Ureter (tissue), 1 donor: ENCODE results near the gene TRAM2. TPM values are rescaled to one million over a fixed set of nuclear protein-coding genes. Genes with fewer than 3 reads are reported as not detected.

ENCODE experiments used
- DNase-seq: peaks from one replicate; pipeline ENCODE4 v3.0.0-alpha.2; 2020; ENCODE audit warnings: low spot score
- total RNA-seq: library from RNA; stranded (reverse); gene quantifications from one replicate; pipeline ENCODE4 v1.2.4, GENCODE V29; 2023
- donor health status: DM: yes; HTN: yes; CAD: no.

TRAM2 gene
- total RNA-seq, 1 donor from 2014 or later, result 14.1 TPM

- no peak for DNase-seq
These were observed 18.3 kb upstream of the TRAM2 start for GRCh38 chr6:52595000-52595795.

DNA sequence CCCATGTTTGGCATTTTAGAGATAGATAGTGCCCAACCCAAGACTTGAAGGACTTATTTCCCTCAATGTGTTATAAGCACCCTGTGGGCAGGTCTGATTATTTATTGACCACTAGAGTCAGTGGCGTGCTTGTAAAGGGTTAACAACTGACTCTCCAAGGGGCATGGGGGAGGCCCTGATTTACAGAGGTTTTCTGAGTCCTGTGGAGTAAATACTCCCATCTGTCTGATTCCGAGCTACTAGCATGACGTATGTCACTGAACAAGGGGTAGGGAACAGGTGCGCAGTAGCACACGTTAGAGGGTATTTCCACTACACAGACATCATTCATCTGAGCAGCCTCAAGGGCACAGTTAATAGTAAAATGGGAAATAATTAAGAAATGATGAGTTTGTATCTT, 17.4 kb upstream of the TRAM2 start:
- no peak for DNase-seq

GRCh38 chr6:52591832-52592231, 15.0 kb upstream of the TRAM2 start:
- DNase-seq, result no peak

DNA sequence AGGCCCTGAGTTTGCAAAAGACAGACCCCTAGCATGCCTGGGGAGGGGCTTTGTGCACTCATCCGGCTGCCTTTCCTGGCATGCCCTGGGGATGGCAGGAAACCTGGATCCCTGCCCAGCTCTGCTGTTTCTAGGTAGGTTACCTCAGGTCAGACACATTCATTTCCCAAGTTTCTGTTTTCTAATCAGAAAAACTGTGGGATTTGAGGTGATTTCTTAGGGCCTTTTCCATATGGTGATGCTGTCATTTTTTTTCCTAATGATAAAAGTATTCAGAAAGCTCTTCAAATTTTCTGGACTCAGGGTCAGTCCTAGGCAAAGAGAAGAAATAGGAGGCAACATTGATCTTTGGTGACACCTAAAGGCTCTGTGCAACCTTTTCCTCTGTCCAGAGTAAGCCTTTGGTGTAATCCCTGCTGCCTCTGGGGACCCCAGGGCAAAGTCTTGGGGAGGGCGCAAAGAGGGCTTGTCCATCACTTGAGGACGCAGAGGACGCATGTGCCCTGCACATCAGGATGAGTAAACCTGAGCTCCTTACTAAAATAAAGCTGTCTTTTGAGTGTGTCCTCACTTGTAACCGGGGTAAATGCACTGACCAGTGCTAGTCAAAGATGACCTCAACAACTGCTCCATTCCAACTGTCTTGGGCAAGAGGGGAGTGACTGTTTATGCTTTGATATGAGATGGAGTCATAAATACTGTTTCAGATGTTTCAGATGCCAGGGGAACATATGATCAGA, 13.5 kb upstream of the TRAM2 start:
- no peak for DNase-seq

DNA sequence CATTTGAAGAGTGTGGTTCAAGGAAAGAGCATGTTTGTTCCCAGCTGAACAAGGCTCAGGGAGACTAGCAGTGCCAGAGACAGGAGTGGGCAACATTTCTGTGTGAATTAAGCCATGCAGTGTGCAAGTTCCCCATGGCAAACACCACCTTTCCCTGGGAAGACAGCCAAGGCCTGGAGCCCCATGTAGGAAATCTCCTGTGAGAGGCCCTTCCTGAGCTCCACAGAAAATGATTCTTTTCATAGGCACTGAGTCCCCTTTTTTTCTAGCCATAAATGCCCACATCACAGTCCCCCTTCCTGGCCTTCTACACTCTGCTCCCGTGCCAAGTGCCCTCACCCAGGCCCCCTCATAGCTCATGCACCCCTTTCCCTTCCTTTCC, 11.8 kb upstream of the TRAM2 start:
- DNase-seq, result no peak

GRCh38 chr6:52588087-52588709, 11.3 kb upstream of the TRAM2 start:
- no peak for DNase-seq

GRCh38 chr6:52587001-52587400, 10.1 kb upstream of the TRAM2 start:
- no peak for DNase-seq

DNA sequence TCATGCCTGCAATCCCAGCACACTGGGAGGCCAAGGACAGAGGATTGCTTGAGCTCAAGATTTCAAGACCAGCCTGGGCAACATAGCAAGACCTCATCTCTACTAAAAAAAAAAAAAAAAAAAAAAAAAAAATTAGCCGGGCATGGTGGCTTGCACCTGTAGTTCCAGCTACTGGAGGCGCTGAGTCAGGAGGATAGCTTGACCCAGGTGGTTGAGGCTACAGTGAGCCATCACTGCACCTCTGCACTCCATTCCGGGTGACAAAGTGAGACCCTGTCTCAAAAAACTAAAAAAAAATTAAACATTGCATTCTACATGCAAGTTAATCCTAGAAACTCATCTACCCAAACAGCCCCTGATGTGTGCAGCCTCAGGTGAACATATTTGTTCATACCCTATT, 7.3 kb upstream of the TRAM2 start:
- DNase-seq, result no peak

- DNase-seq, result no peak
These were observed 6.1 kb upstream of the TRAM2 start for GRCh38 chr6:52582996-52583395.

GRCh38 chr6:52582446-52582845, 5.6 kb upstream of the TRAM2 start:
- no peak for DNase-seq

GRCh38 chr6:52580905-52581304, 4.0 kb upstream of the TRAM2 start:
- DNase-seq, result no peak

DNA sequence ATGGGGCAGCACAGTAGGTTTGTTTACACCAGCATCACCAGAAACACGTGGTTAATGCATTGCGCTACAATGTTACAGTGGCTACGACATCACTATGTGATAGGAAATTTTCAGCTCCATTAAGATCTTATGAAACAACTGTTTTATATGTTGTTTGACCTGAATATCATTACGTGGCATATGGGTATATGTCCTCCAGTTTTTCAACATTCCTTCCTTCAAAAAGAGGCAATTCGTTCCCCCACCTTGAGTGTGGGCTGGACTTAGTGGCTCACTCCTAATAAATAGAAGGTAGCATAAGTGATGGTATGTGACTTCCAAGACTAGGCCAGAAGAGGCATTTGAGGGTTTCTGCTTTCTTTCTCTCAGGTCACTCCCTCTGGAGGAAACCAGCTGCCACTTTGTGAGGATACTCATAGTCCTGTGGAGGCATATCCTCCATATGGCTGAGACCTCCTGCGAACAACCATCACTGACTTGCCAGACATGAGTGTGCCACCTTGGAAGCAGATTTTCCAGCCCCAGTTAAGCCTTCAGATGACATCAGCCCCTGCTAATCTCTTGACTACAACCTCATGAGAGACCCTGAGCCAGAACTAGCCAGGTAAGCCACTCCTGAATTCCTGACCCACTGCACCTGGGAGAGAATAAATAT, 2.3 kb upstream of the TRAM2 start:
- no peak for DNase-seq

DNA sequence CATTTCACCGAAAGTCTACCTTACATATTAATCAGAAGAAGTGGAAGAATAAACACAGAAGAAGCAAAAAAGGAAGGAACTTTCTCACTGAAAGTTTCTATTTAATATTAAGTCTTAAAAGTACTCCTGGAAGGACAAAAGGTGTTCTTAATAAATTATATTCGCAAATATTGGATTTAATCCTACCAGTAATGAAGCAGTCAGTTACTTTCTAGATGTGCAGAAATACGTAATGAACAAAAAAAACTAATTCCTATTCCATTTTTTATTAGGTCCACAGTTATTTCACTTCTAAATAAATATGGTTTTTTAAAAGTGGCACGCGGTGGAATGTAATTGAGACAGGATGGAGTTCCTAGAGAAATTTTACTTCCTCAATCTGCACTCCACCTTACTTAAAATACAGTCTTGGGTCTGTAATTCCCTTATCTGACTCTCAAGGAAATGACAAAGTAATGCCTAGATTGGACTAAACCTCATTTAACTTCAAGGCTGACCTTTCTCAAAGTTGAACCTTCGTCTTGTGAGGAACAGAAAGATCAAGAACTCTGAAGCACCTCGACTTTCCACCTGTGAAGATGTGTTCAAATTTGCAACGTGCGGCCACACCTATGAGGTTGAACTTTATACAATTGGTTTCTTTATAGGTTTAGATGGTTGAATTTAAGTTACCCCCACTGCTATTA, 1.1 kb upstream of the TRAM2 start:
- DNase-seq, result no peak

DNA sequence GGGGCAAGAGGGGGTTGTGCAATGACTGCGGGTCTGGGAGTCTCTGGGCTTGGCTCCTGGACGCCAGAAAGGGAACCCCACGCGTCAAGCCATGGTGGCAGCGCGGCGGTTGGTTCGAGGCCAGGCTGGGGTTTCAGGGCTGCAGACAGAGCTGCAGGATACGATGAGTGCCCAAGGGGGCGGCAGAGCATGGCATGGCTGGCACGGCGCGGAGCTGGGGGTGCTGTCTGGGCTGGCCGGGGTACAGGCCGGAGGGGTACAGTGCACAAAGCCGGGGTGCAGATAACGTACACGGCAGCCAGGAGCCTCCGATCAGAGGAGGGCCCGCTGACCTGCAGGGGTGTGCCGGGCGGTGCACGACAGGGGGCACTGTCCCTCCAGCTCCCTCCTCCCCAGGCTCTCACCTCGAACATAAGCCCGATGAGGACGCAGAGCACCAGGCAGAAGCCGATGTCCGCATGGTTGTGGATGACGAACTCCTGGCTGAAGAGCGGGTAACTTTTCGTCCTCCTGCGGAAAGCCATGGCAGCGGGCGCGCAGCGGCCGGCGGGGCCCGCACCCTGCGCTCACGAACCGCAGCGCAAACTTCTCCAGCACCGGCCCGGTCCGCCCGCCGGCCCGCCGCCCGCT, 353 bp downstream of the TRAM2 start:
- DNase-seq, result peak; percentile 70

DNA sequence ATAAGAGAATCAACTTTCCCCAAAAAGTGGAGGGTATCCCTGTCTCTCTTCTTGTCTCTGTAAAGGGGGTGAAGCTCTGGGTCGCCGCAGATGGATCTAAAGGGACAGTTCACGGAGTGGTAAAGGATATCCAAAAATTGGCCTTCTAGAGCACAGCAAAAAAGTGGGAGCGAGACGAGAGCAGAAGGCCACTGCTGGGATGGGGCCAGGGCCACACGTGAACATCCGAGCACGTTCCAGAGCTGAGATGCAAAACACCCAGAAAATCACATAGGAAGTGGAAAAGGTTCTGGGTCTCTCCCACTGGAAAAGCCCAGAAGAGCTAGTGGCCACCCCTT, 837 bp downstream of the TRAM2 start:
- DNase-seq, result no peak

GRCh38 chr6:52575502-52575892, 1.4 kb downstream of the TRAM2 start:
- DNase-seq, result no peak

GRCh38 chr6:52574709-52575501, 2.0 kb downstream of the TRAM2 start:
- no peak for DNase-seq

DNA sequence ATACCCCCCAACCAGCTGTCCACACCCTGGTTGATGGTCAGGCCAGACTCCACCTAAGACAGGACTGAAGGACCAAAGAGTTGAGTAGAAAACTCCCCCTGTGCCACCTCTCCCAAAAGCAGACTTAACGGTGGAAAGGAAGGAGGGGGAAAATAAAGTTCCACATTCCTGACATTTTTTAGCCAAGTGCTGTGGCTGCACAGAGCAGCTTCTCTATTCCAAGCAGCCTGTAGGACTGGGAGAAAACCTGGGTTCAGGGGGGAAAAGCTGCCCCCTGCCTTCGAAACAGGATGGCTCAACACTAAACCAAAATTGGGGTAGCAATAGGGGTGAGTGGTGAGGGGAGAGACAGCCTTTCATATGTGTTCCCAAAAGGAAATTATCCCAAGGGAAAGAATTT, 3.6 kb downstream of the TRAM2 start:
- no peak for DNase-seq

DNA sequence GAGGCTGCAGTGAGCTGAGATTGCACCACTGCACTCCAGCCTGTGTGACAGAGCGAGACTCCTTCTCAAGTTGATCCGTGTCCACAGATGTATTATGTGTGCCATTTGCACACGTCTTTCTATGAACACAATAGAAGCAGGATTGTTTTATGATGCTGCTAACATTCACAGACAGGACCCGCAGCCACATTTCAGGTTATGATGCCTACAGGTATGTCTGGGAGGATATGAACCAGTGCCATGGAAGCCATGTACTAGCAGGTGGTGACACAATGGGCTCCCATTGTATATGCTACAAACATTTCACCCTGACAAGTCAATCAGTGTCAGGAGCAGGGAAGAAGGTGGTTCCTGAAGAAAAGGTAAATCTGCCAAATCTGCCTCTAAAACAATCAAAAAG, 4.3 kb downstream of the TRAM2 start:
- no peak for DNase-seq

DNA sequence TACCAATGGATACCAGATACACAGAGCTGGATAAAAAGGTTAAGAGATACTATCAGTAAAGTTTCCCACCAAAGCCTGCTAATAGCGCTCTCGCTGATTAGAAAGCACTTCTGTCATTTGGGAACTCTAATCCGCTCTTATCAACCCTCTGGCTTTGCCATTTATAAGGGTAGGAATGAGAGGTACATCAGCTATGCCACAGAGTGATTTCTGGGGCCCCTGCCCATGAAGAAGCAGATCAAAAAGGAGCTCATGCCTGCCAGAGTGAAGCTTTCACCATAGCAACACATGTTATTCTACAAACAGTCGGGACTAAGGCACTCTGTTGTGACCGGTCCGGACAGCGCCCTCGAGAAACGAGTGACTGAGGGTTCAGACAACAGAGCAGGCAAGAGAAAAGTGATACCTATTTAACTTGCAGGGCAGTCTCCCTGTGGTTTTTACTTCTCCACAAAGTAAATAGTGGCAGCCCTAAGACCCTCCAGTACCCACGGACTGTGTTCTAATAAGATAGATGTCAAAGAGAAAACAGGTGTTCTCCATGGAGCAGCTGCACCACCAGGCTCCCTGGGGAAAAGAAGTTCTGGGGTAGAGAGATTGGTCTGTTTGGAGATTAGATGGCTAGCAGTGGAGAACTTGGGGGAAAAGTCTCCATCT, 5.6 kb downstream of the TRAM2 start:
- DNase-seq, result no peak
